ENCODE measurements around the gene PARD6A.

The PARD6A gene

GRCh38 chr16:67661886-67662652, 1.3 kb downstream of the PARD6A start:
- no peak for TF ChIP-seq CTCF (IDR thresholded peaks at IDR 0.05; ENCODE audit: borderline replicate concordance, control extremely low read depth, extremely low read depth, insufficient read depth, missing control alignments)
- in situ Hi-C loops (cut with MboI; ENCODE audit: low sequenced_read_pairs, unreplicated experiment) = no loop called here
- DNase-seq (ENCODE audit: low spot score) = no peak

GRCh38 chr16:67662653-67663010, 1.9 kb downstream of the PARD6A start:
- no peak for TF ChIP-seq CTCF (IDR thresholded peaks at IDR 0.05; ENCODE audit: borderline replicate concordance, control extremely low read depth, extremely low read depth, insufficient read depth, missing control alignments)
- DNase-seq (ENCODE audit: low spot score) = no peak
- in situ Hi-C loops (cut with MboI; ENCODE audit: low sequenced_read_pairs, unreplicated experiment) = no loop called here

DNA sequence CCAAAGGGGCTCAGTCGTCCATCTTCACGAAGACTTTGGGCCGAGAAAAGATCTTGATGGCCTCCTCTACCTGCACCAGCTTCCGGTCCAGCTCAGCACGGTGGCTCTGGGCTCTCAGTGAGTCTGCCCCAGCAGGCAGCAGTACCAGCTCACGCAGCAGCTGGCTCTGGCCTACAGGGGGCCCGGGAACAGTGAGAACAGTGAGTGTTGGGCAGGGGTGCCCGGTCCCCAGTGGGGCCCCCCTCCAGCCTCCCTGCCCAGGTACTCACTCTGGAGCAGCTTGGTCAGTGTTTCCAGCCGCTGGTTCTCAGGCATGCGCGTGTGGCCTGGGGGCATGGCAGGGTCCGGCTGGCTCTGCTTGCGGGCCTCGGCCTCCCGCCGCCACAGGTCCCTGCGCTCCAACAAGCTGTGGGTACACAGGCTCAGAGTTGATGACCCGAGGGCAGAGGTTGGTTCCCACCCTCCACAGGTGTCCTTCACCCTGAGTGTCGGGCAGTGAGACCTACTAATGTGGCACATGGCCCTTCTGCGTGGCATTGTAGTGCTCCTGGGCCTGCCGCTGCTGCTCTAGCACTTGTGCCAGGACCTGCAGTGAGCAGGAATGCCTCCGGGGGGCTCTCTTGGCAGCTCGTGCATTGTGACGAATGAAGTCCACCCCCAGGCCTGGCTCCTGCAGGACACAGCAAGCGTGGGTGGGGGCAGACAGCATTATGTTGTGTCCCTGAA, 2.6 kb downstream of the PARD6A start:
- no peak for DNase-seq (ENCODE audit: low spot score)
- in situ Hi-C loops (cut with MboI; ENCODE audit: low sequenced_read_pairs, unreplicated experiment) = no loop called here

DNA sequence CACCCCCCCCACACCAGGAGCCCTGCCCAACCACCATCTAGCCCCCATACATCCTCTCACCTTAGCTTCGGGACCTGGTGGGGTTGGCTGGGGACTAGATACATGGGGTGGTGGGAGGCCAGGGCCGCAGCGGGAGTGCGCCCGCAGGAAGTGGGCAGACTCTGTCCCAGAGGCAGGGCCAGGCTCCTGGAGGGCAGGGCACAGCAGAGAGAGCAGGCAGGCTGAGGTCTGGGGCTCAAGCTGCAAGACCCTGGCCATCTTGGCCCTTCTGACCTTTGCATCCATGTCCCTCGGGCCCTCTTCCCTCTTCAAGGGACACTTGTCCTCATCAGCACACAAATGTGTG, 3.1 kb downstream of the PARD6A start:
- no peak for TF ChIP-seq CTCF (IDR thresholded peaks at IDR 0.05; ENCODE audit: borderline replicate concordance, control extremely low read depth, extremely low read depth, insufficient read depth, missing control alignments)
- DNase-seq (ENCODE audit: low spot score) = no peak

More for the DNA sequence above, 2.6 kb downstream of the PARD6A start:
- no peak for TF ChIP-seq CTCF (IDR thresholded peaks at IDR 0.05; ENCODE audit: borderline replicate concordance, control extremely low read depth, extremely low read depth, insufficient read depth, missing control alignments)

DNA sequence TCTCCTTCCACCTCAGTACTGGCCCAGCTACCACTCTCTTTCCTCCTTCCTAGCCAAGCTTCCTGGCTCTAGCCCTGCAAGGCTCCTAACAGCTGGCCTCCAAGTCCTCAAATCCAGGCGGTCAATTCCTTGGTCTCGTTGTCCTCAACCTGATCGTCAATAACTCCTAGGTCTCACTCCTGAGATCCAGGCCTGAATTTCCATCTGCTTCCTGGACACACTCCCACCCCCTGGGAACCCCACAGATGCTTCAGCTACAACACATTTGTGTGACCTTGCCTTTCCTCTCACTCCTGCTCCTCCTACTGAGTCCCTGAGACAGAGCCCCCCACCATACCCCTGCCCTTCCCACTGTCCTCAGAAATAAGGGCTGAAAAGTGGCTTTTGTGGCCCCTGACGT, 3.5 kb downstream of the PARD6A start:
- in situ Hi-C loops (cut with MboI; ENCODE audit: low sequenced_read_pairs, unreplicated experiment) = no loop called here
- no peak for TF ChIP-seq CTCF (IDR thresholded peaks at IDR 0.05; ENCODE audit: borderline replicate concordance, control extremely low read depth, extremely low read depth, insufficient read depth, missing control alignments)
- DNase-seq (ENCODE audit: low spot score) = no peak

More for the DNA sequence above, 3.1 kb downstream of the PARD6A start:
- in situ Hi-C loops (cut with MboI; ENCODE audit: low sequenced_read_pairs, unreplicated experiment) = no loop called here

- no peak for DNase-seq (ENCODE audit: low spot score)
- no peak for TF ChIP-seq CTCF (IDR thresholded peaks at IDR 0.05; ENCODE audit: borderline replicate concordance, control extremely low read depth, extremely low read depth, insufficient read depth, missing control alignments)
- in situ Hi-C loops (cut with MboI; ENCODE audit: low sequenced_read_pairs, unreplicated experiment) = no loop called here
Observed at GRCh38 chr16:67664871-67665270, 4.1 kb downstream of the PARD6A start.
